B cell (primary cell): ENCODE measurements around the gene LDLRAD2.

ENCODE experiments used
- EZH2 ChIP-seq: IDR thresholded peaks from 2 replicates; pipeline ENCODE4 v1.6.1; 2012; ENCODE audit warnings: borderline replicate concordance, low read depth, mild to moderate bottlenecking, moderate library complexity, low read length; ENCODE audit not compliant: insufficient read depth, poor library complexity, severe bottlenecking
- TF ChIP-seq, protein P1 (sequence below): fragments of 200-600 bp; IDR thresholded peaks from one replicate; pipeline ENCODE4 v1.8.0; 2022; ENCODE audit warnings: antibody characterized with exemption, mild to moderate bottlenecking

DNA sequence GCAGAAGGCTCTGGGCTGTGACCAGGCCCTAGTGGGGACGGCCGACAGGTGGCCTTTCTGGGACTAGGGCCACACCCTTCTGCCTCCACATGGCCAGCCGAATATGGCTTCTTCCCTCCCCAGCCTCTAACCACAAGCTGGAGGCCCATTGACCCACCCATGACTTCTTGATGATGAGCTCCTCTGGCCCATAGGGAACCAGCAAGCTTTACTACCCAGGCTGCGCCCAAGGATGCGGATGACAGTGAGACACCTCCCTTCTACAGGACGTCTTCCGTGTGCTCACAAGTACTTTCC lies 41.0 kb downstream of the LDLRAD2 start:
- TF ChIP-seq, protein P1, sequence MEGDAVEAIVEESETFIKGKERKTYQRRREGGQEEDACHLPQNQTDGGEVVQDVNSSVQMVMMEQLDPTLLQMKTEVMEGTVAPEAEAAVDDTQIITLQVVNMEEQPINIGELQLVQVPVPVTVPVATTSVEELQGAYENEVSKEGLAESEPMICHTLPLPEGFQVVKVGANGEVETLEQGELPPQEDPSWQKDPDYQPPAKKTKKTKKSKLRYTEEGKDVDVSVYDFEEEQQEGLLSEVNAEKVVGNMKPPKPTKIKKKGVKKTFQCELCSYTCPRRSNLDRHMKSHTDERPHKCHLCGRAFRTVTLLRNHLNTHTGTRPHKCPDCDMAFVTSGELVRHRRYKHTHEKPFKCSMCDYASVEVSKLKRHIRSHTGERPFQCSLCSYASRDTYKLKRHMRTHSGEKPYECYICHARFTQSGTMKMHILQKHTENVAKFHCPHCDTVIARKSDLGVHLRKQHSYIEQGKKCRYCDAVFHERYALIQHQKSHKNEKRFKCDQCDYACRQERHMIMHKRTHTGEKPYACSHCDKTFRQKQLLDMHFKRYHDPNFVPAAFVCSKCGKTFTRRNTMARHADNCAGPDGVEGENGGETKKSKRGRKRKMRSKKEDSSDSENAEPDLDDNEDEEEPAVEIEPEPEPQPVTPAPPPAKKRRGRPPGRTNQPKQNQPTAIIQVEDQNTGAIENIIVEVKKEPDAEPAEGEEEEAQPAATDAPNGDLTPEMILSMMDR, result no peak
- no peak for TF ChIP-seq EZH2
